ENCODE measurements around the gene PTTG1IP.

The PTTG1IP gene

GRCh38 chr21:44895859-44896258 lies 22.4 kb upstream of the PTTG1IP start:
- no peak for DNase-seq

- no peak for DNase-seq
Measured at GRCh38 chr21:44894687-44895302, 21.3 kb upstream of the PTTG1IP start.

- DNase-seq, result no peak
Measured at GRCh38 chr21:44893948-44894656, 20.6 kb upstream of the PTTG1IP start.

GRCh38 chr21:44893278-44893556 lies 19.7 kb upstream of the PTTG1IP start:
- no peak for DNase-seq

- peak; percentile 74 for DNase-seq
Measured at GRCh38 chr21:44892536-44893277, 19.2 kb upstream of the PTTG1IP start.

- DNase-seq, result no peak
Measured at GRCh38 chr21:44892095-44892494, 18.6 kb upstream of the PTTG1IP start.

GRCh38 chr21:44891631-44892031 lies 18.1 kb upstream of the PTTG1IP start:
- no peak for DNase-seq

- DNase-seq, result no peak
Measured at GRCh38 chr21:44890961-44891541, 17.6 kb upstream of the PTTG1IP start.

GRCh38 chr21:44890338-44890931 lies 16.9 kb upstream of the PTTG1IP start:
- no peak for DNase-seq

- no peak for DNase-seq
Measured at GRCh38 chr21:44889625-44890337, 16.3 kb upstream of the PTTG1IP start.

GRCh38 chr21:44888581-44889550 lies 15.4 kb upstream of the PTTG1IP start:
- DNase-seq, result no peak

- DNase-seq, result no peak
Measured at GRCh38 chr21:44887807-44888580, 14.5 kb upstream of the PTTG1IP start.

GRCh38 chr21:44887126-44887806 lies 13.8 kb upstream of the PTTG1IP start:
- DNase-seq, result no peak

- DNase-seq, result no peak
Measured at GRCh38 chr21:44886113-44887075, 12.9 kb upstream of the PTTG1IP start.

- no peak for DNase-seq
Measured at GRCh38 chr21:44885615-44886014, 12.1 kb upstream of the PTTG1IP start.

- no peak for DNase-seq
Measured at GRCh38 chr21:44884097-44884496, 10.6 kb upstream of the PTTG1IP start.

- DNase-seq, result no peak
Measured at GRCh38 chr21:44883250-44883649, 9.8 kb upstream of the PTTG1IP start.

GRCh38 chr21:44881198-44881872 lies 7.8 kb upstream of the PTTG1IP start:
- DNase-seq, result no peak

Data from CD4-positive, alpha-beta T cell treated with Interferon gamma for 1 hour (primary cell).